Measurements from ENCODE around the gene UNC13C.

GRCh38 chr15:54206586-54207321 lies 228.5 kb downstream of the UNC13C start:
- TF ChIP-seq EZH2 (IDR thresholded peaks at IDR 0.05; ENCODE audit: insufficient read depth, poor library complexity, severe bottlenecking) (no peak), EZH2phosphoT487 (IDR thresholded peaks at IDR 0.05; ENCODE audit: insufficient read depth, low read depth) (no peak)
